Renal cortical epithelial cell (primary cell): ENCODE results near the gene IFNA16. TPM values are rescaled to one million over a fixed set of nuclear protein-coding genes. Genes with fewer than 3 reads are reported as not detected.
"Not testable (repeated sequence)": the region's sequence is repeated elsewhere in the genome, so short reads cannot be mapped to it uniquely, and the experiment has no call there.

Source experiments
- DNase-seq: peaks from one replicate; pipeline ENCODE4 v3.0.0-alpha.2; 2011; ENCODE audit warnings: low read depth
- total RNA-seq: library from RNA; depleted of rRNA; stranded (reverse); fragments of >200 nt; gene quantifications from 2 replicates; pipeline ENCODE4 v1.2.3, GENCODE V29; 2014

IFNA16 gene
- total RNA-seq, 1 donor from 2014 or later = not detected

DNA sequence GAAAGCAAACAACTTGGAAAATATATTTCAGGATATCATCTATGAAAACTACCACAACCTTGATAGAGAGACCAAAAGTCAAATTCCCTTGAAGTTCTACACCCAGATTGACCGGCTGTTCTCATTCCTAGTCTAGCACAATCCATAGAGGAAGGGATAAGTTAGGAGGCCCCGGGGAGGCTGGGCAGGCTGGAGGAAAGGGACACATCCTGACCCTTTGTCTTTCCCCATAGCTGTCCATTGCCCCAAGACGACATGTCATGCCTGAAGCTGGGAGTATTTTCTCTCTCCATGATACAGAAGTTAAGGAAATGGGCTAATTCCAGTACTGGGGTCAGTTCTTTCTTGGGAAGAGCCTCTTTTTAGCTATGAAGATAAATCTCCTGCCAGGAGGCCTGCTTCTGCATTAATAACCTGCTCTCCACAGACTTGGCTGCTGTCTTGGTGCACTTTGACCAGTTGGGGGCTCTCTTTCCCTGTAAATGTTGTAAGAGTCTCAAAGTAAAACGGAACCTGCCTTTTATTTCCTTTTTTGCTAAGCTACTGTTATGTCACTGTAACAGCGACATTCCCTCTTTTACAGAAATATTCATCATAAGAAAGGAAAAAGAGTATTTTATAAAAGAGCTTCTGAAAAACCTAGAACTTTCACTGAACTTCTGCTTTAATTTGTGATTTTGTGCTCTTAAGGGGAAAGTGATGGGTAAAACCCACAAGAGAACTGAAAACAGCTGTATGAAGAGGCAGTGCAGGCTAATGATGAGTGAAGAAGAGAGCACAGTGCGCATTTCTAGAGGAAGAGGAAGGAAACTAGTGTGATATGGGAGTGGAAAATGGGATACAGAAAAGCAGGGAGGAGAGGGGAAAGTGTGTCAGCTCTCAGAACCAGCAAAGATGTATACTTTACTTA, 22.0 kb downstream of the IFNA16 start:
- DNase-seq = peak; percentile 19

GRCh38 chr9:21187487-21187886, 29.6 kb downstream of the IFNA16 start, which contains the start of gene IFNA4:
Gene IFNA4 (minus strand): TSS chr9:21187587. CDS start chr9:21187531, 56 bp downstream.
- not testable (repeated sequence) for DNase-seq

DNA sequence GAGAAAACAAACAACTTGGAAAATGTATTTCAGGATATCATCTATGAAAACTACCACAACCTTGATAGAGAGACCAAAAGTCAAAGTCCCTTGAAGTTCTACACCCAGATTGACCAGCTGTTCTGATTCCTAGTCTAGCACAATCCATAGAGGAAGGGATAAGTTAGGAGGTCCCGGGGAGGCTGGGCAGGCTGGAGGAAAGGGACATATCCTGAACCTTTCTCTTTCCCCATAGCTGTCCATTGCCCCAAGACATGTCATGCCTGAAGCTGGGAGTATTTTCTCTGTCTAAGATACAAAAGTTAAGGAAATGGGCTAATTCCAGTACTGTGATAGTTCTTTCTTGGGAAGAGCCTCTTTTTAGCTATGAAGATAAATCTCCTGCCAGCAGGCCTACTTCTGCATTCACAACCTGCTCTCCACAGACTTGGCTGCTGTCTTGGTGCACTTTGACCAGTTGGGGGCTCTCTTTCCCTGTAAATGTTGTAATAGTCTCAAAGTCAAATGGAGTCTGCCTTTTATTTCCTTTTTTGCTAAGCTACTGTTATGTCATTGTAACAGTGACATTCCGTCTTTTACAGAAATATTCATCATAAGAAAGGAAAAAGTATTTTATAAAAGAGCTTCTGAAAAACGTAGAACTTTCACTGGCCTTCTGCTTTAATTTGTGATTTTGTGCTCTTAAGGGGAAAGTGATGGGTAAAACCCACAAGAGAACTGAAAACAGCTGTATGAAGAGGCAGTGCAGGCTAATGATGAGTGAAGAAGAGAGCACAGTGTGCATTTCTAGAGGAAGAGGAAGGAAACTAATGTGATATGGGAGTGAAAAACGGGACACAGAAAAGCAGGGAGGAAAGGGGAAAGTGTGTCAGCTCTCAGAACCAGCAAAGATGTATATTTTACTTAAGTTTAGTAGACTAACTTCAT, 34.0 kb downstream of the IFNA16 start:
- DNase-seq = peak; percentile 13

DNA sequence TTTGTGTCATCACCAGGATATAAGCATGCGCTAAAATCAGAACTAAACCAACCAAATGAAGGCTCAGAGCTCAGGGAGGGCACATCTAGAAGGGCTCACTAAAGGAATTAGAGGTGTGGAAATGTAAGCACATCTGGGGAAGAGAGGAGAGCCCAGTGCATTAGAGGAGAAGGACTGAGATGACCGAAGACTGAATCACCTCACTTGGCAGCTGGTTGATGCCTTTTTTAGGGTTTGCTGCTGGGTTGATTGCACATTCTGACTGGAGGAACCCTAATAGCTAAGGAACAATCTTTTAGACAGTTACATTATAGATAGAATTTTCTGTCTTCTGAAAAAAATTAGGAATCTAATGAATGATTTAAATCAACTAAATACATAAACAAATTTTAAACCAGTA, 42.4 kb downstream of the IFNA16 start:
- no peak for DNase-seq

GRCh38 chr9:21172156-21172555, 45.0 kb downstream of the IFNA16 start:
- DNase-seq = no peak

- no peak for DNase-seq
Observed at GRCh38 chr9:21171351-21171750, 45.8 kb downstream of the IFNA16 start.

DNA sequence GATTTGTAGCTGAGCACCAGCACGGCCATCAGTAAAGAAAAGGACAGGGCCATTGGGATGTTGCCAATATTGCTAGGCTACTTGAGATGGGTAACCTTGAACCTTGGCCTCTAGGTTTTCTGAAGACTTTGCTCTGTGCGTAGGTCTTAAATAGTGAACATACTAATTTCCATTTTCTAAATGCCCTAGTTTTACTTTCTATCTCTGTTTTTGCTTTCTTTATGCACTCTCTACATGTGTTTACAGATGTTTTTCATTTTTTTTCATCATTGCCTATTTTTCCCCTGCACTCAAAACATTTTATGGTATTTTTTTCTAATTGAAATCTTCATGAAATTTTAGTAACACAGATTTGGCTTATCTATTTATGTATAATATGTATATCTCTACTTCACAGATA, 50.6 kb downstream of the IFNA16 start, which contains the start of gene IFNA21:
TSS of gene IFNA21 (minus strand) at position 101 of the 400 bp plus-strand sequence. CDS start at position 53, 48 bp downstream.
- not testable (repeated sequence) for DNase-seq

Other genes with a start within 250 kb of the IFNA16 start
- 2.3 and 3.0 TPM in 2 replicates for gene HACD4, start 185.7 kb downstream of the IFNA16 start, total RNA-seq
- not detected in 2 replicates for gene IFNB1, start 139.4 kb downstream of the IFNA16 start, total RNA-seq
- not detected in 2 replicates for gene IFNW1, start 75.5 kb downstream of the IFNA16 start, total RNA-seq
- gene IFNA21, start 50.7 kb downstream of the IFNA16 start, total RNA-seq = not detected in 2 replicates
- not detected in 2 replicates for gene IFNA4, start 29.7 kb downstream of the IFNA16 start, total RNA-seq
- gene IFNA7, start 15.1 kb downstream of the IFNA16 start, total RNA-seq = not detected in 2 replicates
- not detected in 2 replicates for gene IFNA10, start 10.2 kb downstream of the IFNA16 start, total RNA-seq
- not detected in 2 replicates for gene IFNA17, start 10.9 kb upstream of the IFNA16 start, total RNA-seq
- not detected in 2 replicates for gene IFNA14, start 22.7 kb upstream of the IFNA16 start, total RNA-seq
- gene IFNA5, start 88.0 kb upstream of the IFNA16 start, total RNA-seq = 0.20 TPM in 1 of 2 replicates, not detected in the other
- 31.3 and 64.1 TPM in 2 replicates for gene KLHL9, start 118.1 kb upstream of the IFNA16 start, total RNA-seq
- not detected in 2 replicates for gene IFNA6, start 133.6 kb upstream of the IFNA16 start, total RNA-seq
- not detected in 2 replicates for gene IFNA13, start 150.7 kb upstream of the IFNA16 start, total RNA-seq
- not detected in 2 replicates for gene IFNA2, start 168.1 kb upstream of the IFNA16 start, total RNA-seq
- not detected in 2 replicates for gene IFNA8, start 191.8 kb upstream of the IFNA16 start, total RNA-seq
- not detected in 2 replicates for gene IFNA1, start 223.1 kb upstream of the IFNA16 start, total RNA-seq